Left lung (tissue), 10 donors: Measurements from ENCODE around the gene RDH13. TPM values are rescaled to one million over a fixed set of nuclear protein-coding genes. Genes with fewer than 3 reads are reported as not detected.
"Not testable (repeated sequence)": the region's sequence is repeated elsewhere in the genome, so short reads cannot be mapped to it uniquely, and the experiment has no call there.

Experiments used
- ATAC-seq: fragments of 200-7000 bp; cut with Tn5 transposase; one replicate; pipeline ENCODE4 v1.9.1; 2020; ENCODE audit warnings: moderate library complexity
- DNase-seq, 4 donors: peaks; one replicate each; pipeline ENCODE4 v3.0.0-alpha.2; 2013 to 2020
- H3K27ac ChIP-seq, 2 donors: fragments of 200-600 bp; sonication (generic) in 1 of 2; one replicate each; pipeline versions ENCODE4 v1.5.0 to v1.8.0; 2020 to 2021
- H3K27me3 ChIP-seq, 2 donors: fragments of 200-600 bp; sonication (generic) in 1 of 2; one replicate each; pipeline versions ENCODE4 v1.5.0 to v1.8.0; 2020 to 2021
- H3K36me3 ChIP-seq, 2 donors: fragments of 200-600 bp; sonication (generic) in 1 of 2; one replicate each; pipeline versions ENCODE4 v1.5.0 to v1.8.0; 2020 to 2021
- H3K4me1 ChIP-seq, 2 donors: fragments of 200-600 bp; one replicate each; pipeline ENCODE4 v1.8.0; 2021
- H3K4me3 ChIP-seq, 2 donors: fragments of 200-600 bp; sonication (generic) in 1 of 2; one replicate each; pipeline versions ENCODE4 v1.5.0 to v1.8.0; 2020 to 2021; ENCODE audit warnings: mild to moderate bottlenecking in 1 of 2
- H3K9me3 ChIP-seq, 2 donors: fragments of 200-600 bp; sonication (generic) in 1 of 2; one replicate each; pipeline versions ENCODE4 v1.5.0 to v1.8.0; 2020 to 2021
- intact Hi-C, 2 donors: fragments of 100-400 bp; cut with DNase I; formaldehyde crosslinking; loops; one replicate each; pipeline versions ENCODE4 v1.11.2 to v1.14.2; 2022
- polyA plus RNA-seq, 6 donors: library from polyadenylated mRNA; unstranded; fragments of 120-200 nt; gene quantifications; one replicate each; pipeline ENCODE4 v1.2.1, GENCODE V29; 2013; ENCODE audit not compliant: insufficient read length in 6 of 6
- total RNA-seq, 2 donors: library from RNA; stranded (reverse); fragmentation: NEBNext Ultra II Directional; extraction: Animal tissue kit (Norgen Biotek cat#: 25700); gene quantifications; one replicate each; pipeline ENCODE4 v1.2.1, GENCODE V29; 2021
- TF ChIP-seq, protein P1 (sequence below), 2 donors: fragments of 200-600 bp; sonication (generic) in 1 of 2; IDR thresholded peaks; one replicate each; pipeline versions ENCODE4 v1.5.0 to v1.8.0; 2021; ENCODE audit warnings: antibody characterized with exemption in 2 of 2
- donor health status: DM: no; HTN: yes; CAD: no.
- donor health status: DM: no; HTN: no; CAD: no.

Gene RDH13
- total and polyA plus RNA-seq, 8 donors = 7.3 to 38.0 (median 13.7) TPM

GRCh38 chr19:55016017-55016416, 46.9 kb downstream of the RDH13 start:
- no peak for DNase-seq
- intact Hi-C loops = no loop called here
- no peak for ATAC-seq

GRCh38 chr19:55015126-55015525, 47.8 kb downstream of the RDH13 start:
- Histone ChIP-seq H3K36me3 (no peaks in the 10 kb centered on the region), H3K27me3 (no peaks in the 10 kb centered on the region), H3K9me3 (no peaks in the 10 kb centered on the region), H3K27ac (no peak overlapping the region), H3K4me3 (no peak overlapping the region), H3K4me1 (no peaks in the 10 kb centered on the region)
- intact Hi-C loops = no loop called here
- TF ChIP-seq, protein P1, sequence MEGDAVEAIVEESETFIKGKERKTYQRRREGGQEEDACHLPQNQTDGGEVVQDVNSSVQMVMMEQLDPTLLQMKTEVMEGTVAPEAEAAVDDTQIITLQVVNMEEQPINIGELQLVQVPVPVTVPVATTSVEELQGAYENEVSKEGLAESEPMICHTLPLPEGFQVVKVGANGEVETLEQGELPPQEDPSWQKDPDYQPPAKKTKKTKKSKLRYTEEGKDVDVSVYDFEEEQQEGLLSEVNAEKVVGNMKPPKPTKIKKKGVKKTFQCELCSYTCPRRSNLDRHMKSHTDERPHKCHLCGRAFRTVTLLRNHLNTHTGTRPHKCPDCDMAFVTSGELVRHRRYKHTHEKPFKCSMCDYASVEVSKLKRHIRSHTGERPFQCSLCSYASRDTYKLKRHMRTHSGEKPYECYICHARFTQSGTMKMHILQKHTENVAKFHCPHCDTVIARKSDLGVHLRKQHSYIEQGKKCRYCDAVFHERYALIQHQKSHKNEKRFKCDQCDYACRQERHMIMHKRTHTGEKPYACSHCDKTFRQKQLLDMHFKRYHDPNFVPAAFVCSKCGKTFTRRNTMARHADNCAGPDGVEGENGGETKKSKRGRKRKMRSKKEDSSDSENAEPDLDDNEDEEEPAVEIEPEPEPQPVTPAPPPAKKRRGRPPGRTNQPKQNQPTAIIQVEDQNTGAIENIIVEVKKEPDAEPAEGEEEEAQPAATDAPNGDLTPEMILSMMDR (IDR thresholded peaks at IDR 0.05) = no peak
- ATAC-seq = no peak
- no peak for DNase-seq

More at GRCh38 chr19:55016017-55016416, 46.9 kb downstream of the RDH13 start:
- H3K4me1 ChIP-seq = no peaks in the 10 kb centered on the region
- H3K36me3 ChIP-seq = no peaks in the 10 kb centered on the region
- no peak overlapping the region for H3K27ac ChIP-seq
- no peak overlapping the region for H3K4me3 ChIP-seq
- no peaks in the 10 kb centered on the region for H3K27me3 ChIP-seq
- TF ChIP-seq, protein P1 (IDR thresholded peaks at IDR 0.05) = no peak
- H3K9me3 ChIP-seq = no peaks in the 10 kb centered on the region

DNA sequence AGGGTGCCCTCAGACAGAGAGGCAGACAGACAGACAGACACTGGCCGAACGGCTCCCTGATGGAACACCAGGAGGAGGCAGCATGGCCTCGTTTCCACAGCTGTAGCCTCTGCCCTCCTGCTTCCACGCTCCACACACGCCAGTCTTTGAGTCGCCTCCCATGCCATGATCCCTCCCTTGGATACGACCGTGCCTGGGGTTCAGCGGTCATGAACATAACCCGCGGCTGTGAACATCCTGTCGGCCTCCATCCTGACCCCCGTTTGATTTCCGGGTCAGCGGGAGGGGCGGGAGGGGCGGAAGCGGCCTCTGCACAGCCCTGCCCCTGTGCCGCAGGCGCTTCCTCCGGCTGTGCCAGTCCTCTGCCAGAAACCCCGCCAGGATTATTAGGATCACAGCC, 48.2 kb downstream of the RDH13 start:
- Histone ChIP-seq H3K4me3 (no peak overlapping the region), H3K27ac (no peak overlapping the region)
- TF ChIP-seq, protein P1 (IDR thresholded peaks at IDR 0.05) = no peak

DNA sequence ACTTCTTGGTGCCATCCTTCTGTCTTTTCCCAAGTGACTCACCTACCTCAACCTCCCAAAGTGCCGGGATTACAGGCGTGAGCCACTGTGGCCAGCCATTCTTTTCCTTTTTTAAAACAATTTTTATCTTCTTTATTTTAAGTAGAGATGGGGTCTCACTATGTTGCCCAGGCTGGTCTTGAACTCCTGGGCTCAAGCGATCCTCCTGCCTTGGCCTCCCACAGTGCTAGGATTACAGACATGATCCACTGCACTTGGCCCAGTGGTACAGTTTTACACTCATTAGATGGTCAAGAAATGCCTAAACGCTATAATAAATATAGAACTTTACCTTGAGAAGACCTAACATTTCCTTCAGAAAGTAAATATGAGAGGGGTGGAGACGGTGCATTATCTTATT, 49.4 kb downstream of the RDH13 start:
- Histone ChIP-seq H3K4me3 (no peak overlapping the region), H3K27ac (no peak overlapping the region), H3K4me1 (no peaks in the 10 kb centered on the region), H3K9me3 (no peaks in the 10 kb centered on the region), H3K27me3 (no peaks in the 10 kb centered on the region), H3K36me3 (no peaks in the 10 kb centered on the region)
- ATAC-seq = no peak
- intact Hi-C loops = no loop called here
- DNase-seq = no peak
- TF ChIP-seq, protein P1 (IDR thresholded peaks at IDR 0.05) = no peak

More for the DNA sequence above, 48.2 kb downstream of the RDH13 start:
- Histone ChIP-seq H3K4me1 (no peaks in the 10 kb centered on the region), H3K36me3 (no peaks in the 10 kb centered on the region), H3K9me3 (no peaks in the 10 kb centered on the region), H3K27me3 (no peaks in the 10 kb centered on the region)
- intact Hi-C loops = no loop called here
- DNase-seq (no peak), ATAC-seq (peak; percentile 29)

GRCh38 chr19:55012306-55012705, 50.6 kb downstream of the RDH13 start:
- TF ChIP-seq, protein P1 (IDR thresholded peaks at IDR 0.05) = no peak
- ATAC-seq = no peak
- Histone ChIP-seq H3K36me3 (no peaks in the 10 kb centered on the region), H3K27me3 (no peaks in the 10 kb centered on the region), H3K4me3 (no peak overlapping the region), H3K4me1 (no peaks in the 10 kb centered on the region), H3K9me3 (no peaks in the 10 kb centered on the region), H3K27ac (no peak overlapping the region)
- intact Hi-C loops = no loop called here
- no peak for DNase-seq

DNA sequence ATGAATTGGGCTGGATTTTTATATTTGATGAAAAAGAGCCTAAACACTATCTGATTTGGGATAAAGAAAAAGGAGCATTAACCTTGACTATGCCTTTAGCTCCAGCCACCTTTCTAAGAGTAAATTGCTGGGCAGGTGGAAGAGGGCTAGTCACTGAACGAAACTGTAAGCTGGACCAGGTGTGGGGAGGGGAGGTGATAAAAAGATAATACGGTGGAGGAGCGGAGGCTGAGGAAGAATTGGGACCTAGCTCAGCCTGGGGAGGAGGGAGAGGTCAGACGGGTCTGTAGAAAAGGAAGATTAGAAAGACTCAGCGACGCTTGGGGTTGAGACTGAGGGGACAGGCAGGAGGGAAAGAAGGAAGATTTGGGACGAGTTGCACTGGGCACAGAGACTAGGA, 52.4 kb downstream of the RDH13 start:
- H3K9me3 ChIP-seq, H3K4me1 ChIP-seq, DNase-seq, H3K36me3 ChIP-seq, H3K4me3 ChIP-seq, intact Hi-C loops, ATAC-seq, H3K27ac ChIP-seq, H3K27me3 ChIP-seq: not testable (repeated sequence)

DNA sequence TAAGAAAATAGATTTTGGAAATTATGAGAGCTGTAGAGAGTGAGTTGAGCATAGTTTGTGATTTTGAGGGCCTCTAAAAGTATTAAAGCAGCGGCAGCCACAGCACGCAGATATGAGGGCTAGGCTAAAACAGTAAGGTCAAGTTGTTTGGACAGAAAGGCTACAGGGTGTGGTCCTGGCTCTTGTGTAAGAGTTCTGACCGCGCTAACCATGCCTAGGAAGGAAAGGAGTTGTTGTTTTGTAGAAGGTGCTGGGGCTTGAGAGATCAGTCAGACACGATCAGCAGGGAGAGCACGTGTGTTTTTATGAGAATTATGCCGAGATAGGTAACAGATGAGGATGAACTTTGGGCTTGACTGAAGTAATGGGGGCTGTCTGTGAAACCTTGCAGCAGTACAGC, 54.2 kb downstream of the RDH13 start:
- DNase-seq, H3K27ac ChIP-seq, H3K4me3 ChIP-seq, ATAC-seq, H3K4me1 ChIP-seq, intact Hi-C loops, H3K36me3 ChIP-seq: not testable (repeated sequence)
- Histone ChIP-seq H3K27me3 (peaks cover 0 to 12% of the 10 kb centered on the region in 2 donors), H3K9me3 (peaks cover 0 to 18% of the 10 kb centered on the region in 2 donors)

GRCh38 chr19:55008189-55008588, 54.8 kb downstream of the RDH13 start:
- peaks cover 0 to 18% of the 10 kb centered on the region in 2 donors for H3K9me3 ChIP-seq
- ATAC-seq, DNase-seq, H3K4me1 ChIP-seq, H3K4me3 ChIP-seq, intact Hi-C loops, H3K36me3 ChIP-seq, H3K27ac ChIP-seq: not testable (repeated sequence)
- H3K27me3 ChIP-seq = peaks cover 0 to 18% of the 10 kb centered on the region in 2 donors

DNA sequence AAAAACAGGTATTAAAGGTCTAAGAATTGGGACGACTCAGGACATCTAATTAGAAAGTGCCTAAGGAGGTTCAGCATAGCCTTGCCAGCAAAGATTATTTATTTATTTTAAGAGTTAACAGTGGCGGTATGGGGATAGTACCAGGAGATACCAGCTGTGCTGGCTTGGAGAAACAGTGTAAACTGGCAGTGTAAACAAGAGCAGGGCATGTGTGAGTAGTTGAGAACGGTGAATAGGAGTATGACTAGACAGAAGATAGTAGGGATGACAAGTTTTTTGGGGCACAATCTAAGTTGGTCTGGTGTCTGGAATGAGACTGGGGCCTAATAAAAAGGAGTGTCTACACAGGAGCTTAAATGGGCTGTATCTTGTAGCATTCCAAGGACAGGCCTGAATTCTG, 55.4 kb downstream of the RDH13 start:
- H3K4me3 ChIP-seq, H3K27ac ChIP-seq, intact Hi-C loops, H3K4me1 ChIP-seq, H3K36me3 ChIP-seq, ATAC-seq, DNase-seq: not testable (repeated sequence)
- Histone ChIP-seq H3K9me3 (peaks cover 0 to 18% of the 10 kb centered on the region in 2 donors), H3K27me3 (peaks cover 0 to 25% of the 10 kb centered on the region in 2 donors)
